ENCODE data around the gene BMPR1B.

The BMPR1B gene

DNA sequence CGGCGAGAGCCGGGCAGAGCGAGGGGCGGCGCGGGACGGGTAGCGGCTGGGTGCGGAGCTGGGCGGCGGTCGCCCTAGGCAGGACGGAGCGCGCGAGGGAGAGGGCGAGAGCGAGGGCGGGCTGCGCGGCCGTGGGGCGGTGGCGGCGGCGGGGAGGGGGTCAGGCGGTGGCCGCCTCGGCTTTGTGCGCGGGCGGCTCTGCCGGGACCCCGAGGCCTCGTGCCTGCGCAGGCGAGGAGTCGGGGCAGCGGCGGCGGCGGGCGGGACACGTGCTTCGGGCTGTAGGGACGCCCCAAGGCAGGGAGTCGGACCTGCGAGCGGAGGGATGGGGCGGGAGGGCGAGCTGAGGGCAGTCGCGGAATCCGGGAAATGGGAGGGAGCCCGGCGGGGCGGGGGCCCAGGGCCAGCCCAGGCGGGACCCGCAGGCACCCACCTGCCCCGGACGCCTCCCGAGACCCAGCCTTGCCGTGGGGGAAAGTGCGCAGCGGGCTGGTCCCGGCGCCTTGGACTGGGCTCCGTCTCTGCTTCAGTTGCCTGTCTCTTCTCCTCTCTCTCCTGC, 465 bp downstream of the BMPR1B start:
- Histone ChIP-seq H2BK15ac (ENCODE audit: low read length) (peak overlapping the region; percentile 92), H2AK5ac (ENCODE audit: low read depth, low read length) (no peak overlapping the region), H3K14ac (ENCODE audit: low read length) (peak overlapping the region; percentile 82), H4K8ac (ENCODE audit: low read depth, low read length) (peak overlapping the region; percentile 65), H3K79me1 (ENCODE audit: low read depth, low read length) (no peaks in the 10 kb centered on the region), H3K9me3 (replicated peaks in 1 of 2; ENCODE audit: control insufficient read depth in 2 of 2, insufficient read depth in 1 of 2, low read depth in 1 of 2, low read length in 2 of 2) (no peaks in the 10 kb centered on the region), H2BK12ac (ENCODE audit: low read length) (peak overlapping the region; percentile 41), H3K4me2 (ENCODE audit: insufficient read depth, low read length, poor library complexity, severe bottlenecking) (peak overlapping the region; percentile 99), H2AFZ (ENCODE audit: low read length) (peak overlapping the region; percentile 85), H3K4me3 (ENCODE audit: low read length in 2 of 2) (peak overlapping the region; percentile 66 to 85), H2BK5ac (ENCODE audit: low read length) (no peak overlapping the region), H3K36me3 (replicated peaks in 1 of 2; ENCODE audit: control insufficient read depth in 2 of 2, insufficient read depth in 2 of 2, low read length in 2 of 2) (peaks cover 0 to 2% of the 10 kb centered on the region in 2 donors), H3K4me1 (ENCODE audit: control insufficient read depth in 2 of 2, insufficient read depth in 1 of 2, low read depth in 1 of 2, low read length in 2 of 2) (peaks cover 3 to 5% of the 10 kb centered on the region in 2 donors), H3K27me3 (ENCODE audit: control insufficient read depth in 3 of 3, insufficient read depth in 3 of 3, low read depth in 1 of 3, low read length in 3 of 3) (peaks cover 0 to 11% (median 2%) of the 10 kb centered on the region in 3 experiments), H3K27ac (replicated peaks; ENCODE audit: low read length) (no peak overlapping the region), H3K4ac (ENCODE audit: low read length) (no peak overlapping the region), H3K9ac (ENCODE audit: low read depth, low read length, poor library complexity) (peak overlapping the region; percentile 92), H3K23ac (ENCODE audit: low read depth, low read length, poor library complexity) (peak overlapping the region; percentile 89), H2BK120ac (ENCODE audit: low read depth, low read length) (peak overlapping the region; percentile 96), H3K18ac (ENCODE audit: low read length) (peak overlapping the region; percentile 99), H4K91ac (ENCODE audit: low read depth, low read length, poor library complexity) (no peak overlapping the region)
- peak; percentile 42 for DNase-seq (ENCODE audit: low spot score)
- no CpG with 5 or more reads among the region's 69 CpGs for WGBS, 2 donors (ENCODE audit: extremely low coverage in 2 of 2, insufficient read length in 2 of 2, insufficient replicate concordance in 1 of 2)

DNA sequence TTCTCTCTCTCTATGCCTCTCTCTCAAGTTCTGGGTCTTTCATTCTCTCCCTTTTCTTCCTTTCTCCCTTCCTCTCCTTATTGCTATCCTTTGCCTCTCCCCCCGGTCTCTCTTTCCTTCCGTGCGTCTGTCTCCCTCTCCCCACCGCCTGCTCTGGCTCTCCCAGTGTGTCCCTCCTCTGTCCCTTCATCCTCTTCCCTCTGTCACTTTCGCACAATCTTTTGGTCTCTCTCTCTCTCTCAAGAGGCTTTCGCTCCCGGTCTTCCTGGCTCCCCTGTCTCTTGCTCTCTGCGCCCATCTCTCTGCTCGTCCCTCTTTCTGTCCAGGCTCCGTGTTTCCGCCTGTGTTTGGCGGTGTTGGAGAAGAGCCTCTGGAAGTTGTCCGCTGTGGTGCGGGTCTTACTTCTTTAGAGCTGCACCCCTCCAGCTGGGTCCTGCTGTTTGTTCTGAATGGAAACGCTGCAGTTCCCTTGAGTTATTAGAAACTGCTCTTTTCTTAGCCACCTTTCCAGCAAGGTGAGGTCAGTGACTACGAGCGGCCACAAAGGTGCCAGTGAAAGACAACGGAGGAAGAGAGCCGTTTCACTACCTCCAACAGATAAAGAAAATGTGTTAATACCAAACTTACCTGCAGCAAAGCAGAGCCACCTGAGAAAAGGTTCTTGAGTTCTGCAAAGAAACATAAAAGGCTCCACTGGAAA, 1.1 kb downstream of the BMPR1B start:
- no peak overlapping the region for H2BK12ac ChIP-seq (ENCODE audit: low read length)
- peak overlapping the region; percentile 66 to 85 for H3K4me3 ChIP-seq (ENCODE audit: low read length in 2 of 2)
- H3K27me3 ChIP-seq (ENCODE audit: control insufficient read depth in 3 of 3, insufficient read depth in 3 of 3, low read depth in 1 of 3, low read length in 3 of 3), result peaks cover 0 to 11% (median 2%) of the 10 kb centered on the region in 3 experiments
- no peak overlapping the region for H2AK5ac ChIP-seq (ENCODE audit: low read depth, low read length)
- no peak overlapping the region for H3K23ac ChIP-seq (ENCODE audit: low read depth, low read length, poor library complexity)
- peak overlapping the region; percentile 65 for H3K9ac ChIP-seq (ENCODE audit: low read depth, low read length, poor library complexity)
- peak overlapping the region; percentile 85 for H2AFZ ChIP-seq (ENCODE audit: low read length)
- H2BK5ac ChIP-seq (ENCODE audit: low read length), result no peak overlapping the region
- no peak overlapping the region for H3K27ac ChIP-seq (replicated peaks; ENCODE audit: low read length)
- WGBS, 2 donors (ENCODE audit: extremely low coverage in 2 of 2, insufficient read length in 2 of 2, insufficient replicate concordance in 1 of 2), result no CpG with 5 or more reads among the region's 19 CpGs
- no peak overlapping the region for H3K4ac ChIP-seq (ENCODE audit: low read length)
- H2BK120ac ChIP-seq (ENCODE audit: low read depth, low read length), result peak overlapping the region; percentile 96
- peaks cover 3 to 5% of the 10 kb centered on the region in 2 donors for H3K4me1 ChIP-seq (ENCODE audit: control insufficient read depth in 2 of 2, insufficient read depth in 1 of 2, low read depth in 1 of 2, low read length in 2 of 2)
- no peak overlapping the region for H4K8ac ChIP-seq (ENCODE audit: low read depth, low read length)
- peak overlapping the region; percentile 92 for H2BK15ac ChIP-seq (ENCODE audit: low read length)
- peak; percentile 15 for DNase-seq (ENCODE audit: low spot score)
- no peaks in the 10 kb centered on the region for H3K9me3 ChIP-seq (replicated peaks in 1 of 2; ENCODE audit: control insufficient read depth in 2 of 2, insufficient read depth in 1 of 2, low read depth in 1 of 2, low read length in 2 of 2)
- no peaks in the 10 kb centered on the region for H3K79me1 ChIP-seq (ENCODE audit: low read depth, low read length)
- H4K91ac ChIP-seq (ENCODE audit: low read depth, low read length, poor library complexity), result no peak overlapping the region
- peaks cover 0 to 2% of the 10 kb centered on the region in 2 donors for H3K36me3 ChIP-seq (replicated peaks in 1 of 2; ENCODE audit: control insufficient read depth in 2 of 2, insufficient read depth in 2 of 2, low read length in 2 of 2)
- peak overlapping the region; percentile 82 for H3K14ac ChIP-seq (ENCODE audit: low read length)
- H3K4me2 ChIP-seq (ENCODE audit: insufficient read depth, low read length, poor library complexity, severe bottlenecking), result peak overlapping the region; percentile 99
- peak overlapping the region; percentile 65 for H3K18ac ChIP-seq (ENCODE audit: low read length)

DNA sequence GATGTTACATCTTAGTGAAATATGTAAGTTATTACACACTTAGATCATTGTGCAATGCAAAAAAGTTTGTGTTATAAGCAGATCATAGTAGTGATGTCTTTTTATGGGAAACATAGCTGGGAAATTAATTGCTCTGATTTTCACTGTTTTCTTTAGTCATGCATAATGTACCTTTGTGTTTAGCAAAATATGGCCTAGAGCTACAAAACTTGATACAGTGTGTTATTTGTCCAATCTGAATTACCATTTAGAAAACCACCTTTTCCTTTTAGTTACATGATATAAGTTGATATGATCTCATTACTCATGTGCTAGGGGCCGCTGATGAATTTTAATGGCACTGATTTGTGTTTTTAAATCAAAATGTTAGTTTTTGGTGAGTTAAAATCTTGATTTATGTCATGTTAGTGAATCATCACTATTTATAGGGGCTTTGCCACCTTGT, 2.0 kb downstream of the BMPR1B start:
- Histone ChIP-seq H2AFZ (ENCODE audit: low read length) (no peak overlapping the region), H3K27me3 (ENCODE audit: control insufficient read depth in 3 of 3, insufficient read depth in 3 of 3, low read depth in 1 of 3, low read length in 3 of 3) (peaks cover 0 to 11% (median 2%) of the 10 kb centered on the region in 3 experiments), H3K27ac (replicated peaks; ENCODE audit: low read length) (no peak overlapping the region), H3K79me1 (ENCODE audit: low read depth, low read length) (no peaks in the 10 kb centered on the region), H4K8ac (ENCODE audit: low read depth, low read length) (no peak overlapping the region), H3K4ac (ENCODE audit: low read length) (no peak overlapping the region), H3K9me3 (replicated peaks in 1 of 2; ENCODE audit: control insufficient read depth in 2 of 2, insufficient read depth in 1 of 2, low read depth in 1 of 2, low read length in 2 of 2) (no peaks in the 10 kb centered on the region), H3K4me1 (ENCODE audit: control insufficient read depth in 2 of 2, insufficient read depth in 1 of 2, low read depth in 1 of 2, low read length in 2 of 2) (peaks cover 3 to 5% of the 10 kb centered on the region in 2 donors), H3K4me2 (ENCODE audit: insufficient read depth, low read length, poor library complexity, severe bottlenecking) (no peak overlapping the region), H3K4me3 (ENCODE audit: low read length in 2 of 2) (peak overlapping the region in 1 of 2 donors; percentile 66), H3K23ac (ENCODE audit: low read depth, low read length, poor library complexity) (no peak overlapping the region), H3K18ac (ENCODE audit: low read length) (no peak overlapping the region), H3K14ac (ENCODE audit: low read length) (no peak overlapping the region), H2BK120ac (ENCODE audit: low read depth, low read length) (no peak overlapping the region), H3K36me3 (replicated peaks in 1 of 2; ENCODE audit: control insufficient read depth in 2 of 2, insufficient read depth in 2 of 2, low read length in 2 of 2) (peaks cover 0 to 9% of the 10 kb centered on the region in 2 donors), H4K91ac (ENCODE audit: low read depth, low read length, poor library complexity) (no peak overlapping the region), H2BK5ac (ENCODE audit: low read length) (no peak overlapping the region), H2AK5ac (ENCODE audit: low read depth, low read length) (no peak overlapping the region), H3K9ac (ENCODE audit: low read depth, low read length, poor library complexity) (no peak overlapping the region), H2BK12ac (ENCODE audit: low read length) (no peak overlapping the region), H2BK15ac (ENCODE audit: low read length) (no peak overlapping the region)
- no peak for DNase-seq (ENCODE audit: low spot score)
- no CpG with 5 or more reads among the region's 1 CpG for WGBS, 2 donors (ENCODE audit: extremely low coverage in 2 of 2, insufficient read length in 2 of 2, insufficient replicate concordance in 1 of 2)

- Histone ChIP-seq H3K9me3 (replicated peaks in 1 of 2; ENCODE audit: control insufficient read depth in 2 of 2, insufficient read depth in 1 of 2, low read depth in 1 of 2, low read length in 2 of 2) (no peaks in the 10 kb centered on the region), H2BK12ac (ENCODE audit: low read length) (no peak overlapping the region), H3K4me1 (ENCODE audit: control insufficient read depth in 2 of 2, insufficient read depth in 1 of 2, low read depth in 1 of 2, low read length in 2 of 2) (peaks cover 3 to 5% of the 10 kb centered on the region in 2 donors), H3K27me3 (ENCODE audit: control insufficient read depth in 3 of 3, insufficient read depth in 3 of 3, low read depth in 1 of 3, low read length in 3 of 3) (peaks cover 0 to 9% (median 2%) of the 10 kb centered on the region in 3 experiments), H3K14ac (ENCODE audit: low read length) (no peak overlapping the region), H3K23ac (ENCODE audit: low read depth, low read length, poor library complexity) (no peak overlapping the region), H3K4me3 (ENCODE audit: low read length in 2 of 2) (no peak overlapping the region), H3K79me1 (ENCODE audit: low read depth, low read length) (no peaks in the 10 kb centered on the region), H3K4me2 (ENCODE audit: insufficient read depth, low read length, poor library complexity, severe bottlenecking) (no peak overlapping the region), H4K8ac (ENCODE audit: low read depth, low read length) (no peak overlapping the region), H3K18ac (ENCODE audit: low read length) (no peak overlapping the region), H2AK5ac (ENCODE audit: low read depth, low read length) (no peak overlapping the region), H2BK5ac (ENCODE audit: low read length) (no peak overlapping the region), H2BK15ac (ENCODE audit: low read length) (no peak overlapping the region), H2BK120ac (ENCODE audit: low read depth, low read length) (no peak overlapping the region), H3K36me3 (replicated peaks in 1 of 2; ENCODE audit: control insufficient read depth in 2 of 2, insufficient read depth in 2 of 2, low read length in 2 of 2) (peaks cover 0 to 11% of the 10 kb centered on the region in 2 donors), H2AFZ (ENCODE audit: low read length) (no peak overlapping the region), H3K9ac (ENCODE audit: low read depth, low read length, poor library complexity) (no peak overlapping the region), H4K91ac (ENCODE audit: low read depth, low read length, poor library complexity) (no peak overlapping the region), H3K4ac (ENCODE audit: low read length) (no peak overlapping the region), H3K27ac (replicated peaks; ENCODE audit: low read length) (no peak overlapping the region)
- DNase-seq (ENCODE audit: low spot score), result no peak
- WGBS, 2 donors (ENCODE audit: extremely low coverage in 2 of 2, insufficient read length in 2 of 2, insufficient replicate concordance in 1 of 2), result no CpG with 5 or more reads among the region's 4 CpGs
Measured at GRCh38 chr4:94762326-94762725, 4.6 kb downstream of the BMPR1B start.
